Activated CD4-positive, alpha-beta memory T cell treated with anti-CD3 and anti-CD28 coated beads, Interleukin-2, amount 10 ng/mL, durations not matched to agents 7 days and 5 days (primary cell): ENCODE measurements around the gene HELQ. TPM values are rescaled to one million over a fixed set of nuclear protein-coding genes. Genes with fewer than 3 reads are reported as not detected.

Experiments
- CTCF ChIA-PET: fragments of 350-600 bp; sonication (Branson Sonifier 250); formaldehyde crosslinking; loops from one replicate; lab custom pipeline; 2021; ENCODE audit warnings: antibody characterized with exemption, inconsistent platforms; lab: Charles Lee
- POLR2A ChIA-PET: fragments of 350-600 bp; sonication (Branson Sonifier 250); formaldehyde crosslinking; loops from one replicate; lab custom pipeline; 2021; ENCODE audit warnings: antibody characterized with exemption; lab: Charles Lee
- DNase-seq: peaks from one replicate; pipeline ENCODE4 v3.0.0-alpha.2; 2020
- H3K27ac Mint-ChIP-seq: one replicate; pipeline ENCODE4 v1.8.0; 2021; ENCODE audit warnings: mild to moderate bottlenecking, mixed read lengths
- H3K27me3 Mint-ChIP-seq: one replicate; pipeline ENCODE4 v1.8.0; 2021; ENCODE audit warnings: mixed read lengths
- H3K36me3 Mint-ChIP-seq: one replicate; pipeline ENCODE4 v1.8.0; 2021; ENCODE audit warnings: low read depth, mixed read lengths
- H3K4me1 Mint-ChIP-seq: one replicate; pipeline ENCODE4 v1.8.0; 2021; ENCODE audit warnings: mixed read lengths
- H3K4me3 Mint-ChIP-seq: one replicate; pipeline ENCODE4 v1.8.0; 2021; ENCODE audit warnings: mild to moderate bottlenecking, mixed read lengths
- H3K9me3 Mint-ChIP-seq: one replicate; pipeline ENCODE4 v1.8.0; 2021; ENCODE audit warnings: mixed read lengths
- total RNA-seq, 2 experiments: library from RNA; stranded (reverse); gene quantifications; one replicate each; pipeline ENCODE4 v1.2.3, GENCODE V29; 2021

HELQ gene
- total RNA-seq, 2 experiments from 2014 or later: 16.4 to 17.8 TPM

GRCh38 chr4:83484500-83485461 lies 29.2 kb upstream of the HELQ start, which contains the start of gene ABRAXAS1:
Gene ABRAXAS1, minus strand, starts transcription at chr4:83485100. Its CDS starts 28 bp downstream, at chr4:83485072.
- no peaks in the 10 kb centered on the region for H3K9me3 Mint-ChIP-seq
- H3K27ac Mint-ChIP-seq: peak within 1 kb of the TSS; percentile 89
- H3K27me3 Mint-ChIP-seq: no peaks in the 10 kb centered on the region
- POLR2A ChIA-PET: interaction anchor here (0.7 to 3.7 kb wide), 17 partner anchors 9 to 1063 kb away, joined by 3 to 23 read pairs (median 3); partner anchors contain the start of genes COQ2, GPAT3, HELQ and MRPS18C
- DNase-seq: peak; percentile 95
- H3K36me3 Mint-ChIP-seq: peaks cover 3% of the 10 kb centered on the region
- H3K4me3 Mint-ChIP-seq: peak within 1 kb of the TSS; percentile 95
- CTCF ChIA-PET: interaction anchor here (0.7 to 1.2 kb wide), 3 partner anchors 24 to 155 kb away, joined by 3 to 7 read pairs (median 3); no protein-coding TSS in a partner anchor
- H3K4me1 Mint-ChIP-seq: peaks cover 15% of the 10 kb centered on the region

- no peak overlapping the region for H3K4me3 Mint-ChIP-seq
- ChIA-PET CTCF (interaction anchor here (0.9 kb wide), 1 partner anchor 23 kb away, joined by 4 read pairs; no protein-coding TSS in a partner anchor), POLR2A (interaction anchor here (0.7 to 1.2 kb wide), 2 partner anchors 18 to 40 kb away, joined by 3 to 4 read pairs; partner anchors contain the start of genes HELQ and MRPS18C)
- H3K27ac Mint-ChIP-seq: no peak overlapping the region
- H3K27me3 Mint-ChIP-seq: no peaks in the 10 kb centered on the region
- no peaks in the 10 kb centered on the region for H3K9me3 Mint-ChIP-seq
- H3K4me1 Mint-ChIP-seq: peaks cover 7% of the 10 kb centered on the region
- no peak for DNase-seq
- H3K36me3 Mint-ChIP-seq: peaks cover 32% of the 10 kb centered on the region
Observed at GRCh38 chr4:83473966-83474365, 18.3 kb upstream of the HELQ start.

- CTCF ChIA-PET: interaction anchor here (0.9 to 1.0 kb wide), 2 partner anchors 9 to 24 kb away, joined by 3 to 4 read pairs; no protein-coding TSS in a partner anchor
Observed at GRCh38 chr4:83473423-83473822, 17.8 kb upstream of the HELQ start.

GRCh38 chr4:83456184-83456501 lies 520 bp upstream of the HELQ start:
- POLR2A ChIA-PET: interaction anchor here (1.0 to 2.5 kb wide), 13 partner anchors 12 to 556 kb away, joined by 3 to 26 read pairs (median 5); partner anchors contain the start of genes ABRAXAS1, COPS4, COQ2 and GPAT3
- Mint-ChIP-seq H3K4me3 (peak overlapping the region; percentile 99), H3K27ac (peak overlapping the region; percentile 100), H3K4me1 (peaks cover 49% of the 10 kb centered on the region), H3K9me3 (no peaks in the 10 kb centered on the region), H3K27me3 (no peaks in the 10 kb centered on the region), H3K36me3 (peaks cover 63% of the 10 kb centered on the region)
- no peak for DNase-seq
- CTCF ChIA-PET: interaction anchor here (0.8 to 2.9 kb wide), 2 partner anchors 172 to 1082 kb away, joined by 3 to 15 read pairs; partner anchors contain the start of genes COQ2 and HNRNPD

More at GRCh38 chr4:83473423-83473822, 17.8 kb upstream of the HELQ start:
- POLR2A ChIA-PET: interaction anchor here (1.2 kb wide), 1 partner anchor 18 kb away, joined by 4 read pairs; the partner anchor contains the start of genes HELQ and MRPS18C
- no peak for DNase-seq
- H3K9me3 Mint-ChIP-seq: no peaks in the 10 kb centered on the region
- no peak overlapping the region for H3K4me3 Mint-ChIP-seq
- H3K27me3 Mint-ChIP-seq: no peaks in the 10 kb centered on the region
- H3K4me1 Mint-ChIP-seq: peaks cover 7% of the 10 kb centered on the region
- no peak overlapping the region for H3K27ac Mint-ChIP-seq
- H3K36me3 Mint-ChIP-seq: peaks cover 36% of the 10 kb centered on the region

GRCh38 chr4:83454686-83455085 lies 937 bp downstream of the HELQ start:
- Mint-ChIP-seq H3K27me3 (no peaks in the 10 kb centered on the region), H3K4me3 (peak overlapping the region; percentile 99), H3K4me1 (peaks cover 49% of the 10 kb centered on the region), H3K27ac (peak overlapping the region; percentile 100), H3K9me3 (no peaks in the 10 kb centered on the region), H3K36me3 (peaks cover 60% of the 10 kb centered on the region)
- POLR2A ChIA-PET: interaction anchor here (1.0 to 2.5 kb wide), 19 partner anchors 30 to 1025 kb away, joined by 3 to 26 read pairs (median 4); partner anchors contain the start of genes ABRAXAS1, COPS4, COQ2 and HPSE
- no peak for DNase-seq
- CTCF ChIA-PET: interaction anchor here (1.4 to 2.9 kb wide), 3 partner anchors 9 to 171 kb away, joined by 3 to 15 read pairs (median 3); partner anchors contain the start of gene COQ2

- ChIA-PET CTCF (no interaction called here), POLR2A (no interaction called here)
- peaks cover 19% of the 10 kb centered on the region for H3K4me1 Mint-ChIP-seq
Observed at GRCh38 chr4:83449009-83449408, 6.6 kb downstream of the HELQ start.

GRCh38 chr4:83440899-83441298 lies 14.7 kb downstream of the HELQ start:
- H3K27me3 Mint-ChIP-seq: no peaks in the 10 kb centered on the region
- ChIA-PET POLR2A (no interaction called here), CTCF (interaction anchor here (0.6 kb wide), 1 partner anchor 458 kb away, joined by 3 read pairs; no protein-coding TSS in a partner anchor)
- H3K4me3 Mint-ChIP-seq: no peak overlapping the region
- H3K27ac Mint-ChIP-seq: no peak overlapping the region
- H3K36me3 Mint-ChIP-seq: peaks cover 40% of the 10 kb centered on the region
- H3K4me1 Mint-ChIP-seq: no peaks in the 10 kb centered on the region
- DNase-seq: no peak
- no peaks in the 10 kb centered on the region for H3K9me3 Mint-ChIP-seq

More at GRCh38 chr4:83449009-83449408, 6.6 kb downstream of the HELQ start:
- H3K27me3 Mint-ChIP-seq: no peaks in the 10 kb centered on the region
- no peaks in the 10 kb centered on the region for H3K9me3 Mint-ChIP-seq
- peaks cover 48% of the 10 kb centered on the region for H3K36me3 Mint-ChIP-seq
- no peak overlapping the region for H3K4me3 Mint-ChIP-seq
- no peak overlapping the region for H3K27ac Mint-ChIP-seq
- DNase-seq: no peak

- no peak overlapping the region for H3K4me3 Mint-ChIP-seq
- no peak overlapping the region for H3K27ac Mint-ChIP-seq
- ChIA-PET POLR2A (no interaction called here), CTCF (no interaction called here)
- DNase-seq: no peak
- H3K36me3 Mint-ChIP-seq: peaks cover 41% of the 10 kb centered on the region
- no peaks in the 10 kb centered on the region for H3K9me3 Mint-ChIP-seq
- no peaks in the 10 kb centered on the region for H3K4me1 Mint-ChIP-seq
- H3K27me3 Mint-ChIP-seq: no peaks in the 10 kb centered on the region
Observed at GRCh38 chr4:83440148-83440814, 15.3 kb downstream of the HELQ start.

GRCh38 chr4:83438719-83439118 lies 16.9 kb downstream of the HELQ start:
- no peaks in the 10 kb centered on the region for H3K27me3 Mint-ChIP-seq
- H3K27ac Mint-ChIP-seq: no peak overlapping the region
- ChIA-PET CTCF (no interaction called here), POLR2A (no interaction called here)
- H3K36me3 Mint-ChIP-seq: peaks cover 40% of the 10 kb centered on the region
- no peak overlapping the region for H3K4me3 Mint-ChIP-seq
- no peak for DNase-seq
- H3K9me3 Mint-ChIP-seq: no peaks in the 10 kb centered on the region
- H3K4me1 Mint-ChIP-seq: no peaks in the 10 kb centered on the region

GRCh38 chr4:83436680-83437079 lies 18.9 kb downstream of the HELQ start:
- Mint-ChIP-seq H3K36me3 (peaks cover 39% of the 10 kb centered on the region), H3K27ac (no peak overlapping the region), H3K4me1 (no peaks in the 10 kb centered on the region), H3K4me3 (no peak overlapping the region), H3K9me3 (no peaks in the 10 kb centered on the region), H3K27me3 (no peaks in the 10 kb centered on the region)
- no peak for DNase-seq
- POLR2A ChIA-PET: no interaction called here
- CTCF ChIA-PET: no interaction called here

GRCh38 chr4:83431200-83431599 lies 24.4 kb downstream of the HELQ start:
- Mint-ChIP-seq H3K27me3 (no peaks in the 10 kb centered on the region), H3K4me3 (no peak overlapping the region), H3K9me3 (no peaks in the 10 kb centered on the region), H3K4me1 (peaks cover under 1% of the 10 kb centered on the region), H3K27ac (no peak overlapping the region), H3K36me3 (peaks cover 29% of the 10 kb centered on the region)
- ChIA-PET POLR2A (no interaction called here), CTCF (no interaction called here)
- DNase-seq: no peak

GRCh38 chr4:83418211-83418610 lies 37.4 kb downstream of the HELQ start:
- no peak overlapping the region for H3K4me3 Mint-ChIP-seq
- POLR2A ChIA-PET: interaction anchor here (1.5 kb wide), 1 partner anchor 92 kb away, joined by 3 read pairs; no protein-coding TSS in a partner anchor
- no peaks in the 10 kb centered on the region for H3K27me3 Mint-ChIP-seq
- H3K9me3 Mint-ChIP-seq: no peaks in the 10 kb centered on the region
- H3K27ac Mint-ChIP-seq: no peak overlapping the region
- H3K36me3 Mint-ChIP-seq: peaks cover 50% of the 10 kb centered on the region
- CTCF ChIA-PET: interaction anchor here (1.3 kb wide), 1 partner anchor 10 kb away, joined by 5 read pairs; no protein-coding TSS in a partner anchor
- no peaks in the 10 kb centered on the region for H3K4me1 Mint-ChIP-seq
- no peak for DNase-seq
